ENCODE data around the gene FAM219A. TPM values are rescaled to one million over a fixed set of nuclear protein-coding genes. Genes with fewer than 3 reads are reported as not detected.
"Not testable (repeated sequence)": the region's sequence is repeated elsewhere in the genome, so short reads cannot be mapped to it uniquely, and the experiment has no call there.

Gene FAM219A
- total RNA-seq, 2 donors from 2014 or later = 19.2 to 20.2 TPM

GRCh38 chr9:34443533-34443932 is 14.8 kb downstream of the FAM219A start:
- Histone ChIP-seq H3K4me1 (ENCODE audit: control insufficient read depth in 1 of 2, low read depth in 2 of 2) (peaks cover 0 to 8% of the 10 kb centered on the region in 2 donors), H3K4me3 (no peak overlapping the region), H3K9me3 (no peaks in the 10 kb centered on the region), H3K27ac (no peak overlapping the region), H3K27me3 (replicated peaks; ENCODE audit: insufficient read depth) (no peaks in the 10 kb centered on the region), H3K36me3 (peaks cover 3% of the 10 kb centered on the region)
- TF ChIP-seq, protein P1, sequence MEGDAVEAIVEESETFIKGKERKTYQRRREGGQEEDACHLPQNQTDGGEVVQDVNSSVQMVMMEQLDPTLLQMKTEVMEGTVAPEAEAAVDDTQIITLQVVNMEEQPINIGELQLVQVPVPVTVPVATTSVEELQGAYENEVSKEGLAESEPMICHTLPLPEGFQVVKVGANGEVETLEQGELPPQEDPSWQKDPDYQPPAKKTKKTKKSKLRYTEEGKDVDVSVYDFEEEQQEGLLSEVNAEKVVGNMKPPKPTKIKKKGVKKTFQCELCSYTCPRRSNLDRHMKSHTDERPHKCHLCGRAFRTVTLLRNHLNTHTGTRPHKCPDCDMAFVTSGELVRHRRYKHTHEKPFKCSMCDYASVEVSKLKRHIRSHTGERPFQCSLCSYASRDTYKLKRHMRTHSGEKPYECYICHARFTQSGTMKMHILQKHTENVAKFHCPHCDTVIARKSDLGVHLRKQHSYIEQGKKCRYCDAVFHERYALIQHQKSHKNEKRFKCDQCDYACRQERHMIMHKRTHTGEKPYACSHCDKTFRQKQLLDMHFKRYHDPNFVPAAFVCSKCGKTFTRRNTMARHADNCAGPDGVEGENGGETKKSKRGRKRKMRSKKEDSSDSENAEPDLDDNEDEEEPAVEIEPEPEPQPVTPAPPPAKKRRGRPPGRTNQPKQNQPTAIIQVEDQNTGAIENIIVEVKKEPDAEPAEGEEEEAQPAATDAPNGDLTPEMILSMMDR (IDR thresholded peaks at IDR 0.05) = no peak
- ATAC-seq (ENCODE audit: insufficient number of reproducible peaks, low FRiP score, low read depth) (no peak), DNase-seq (ENCODE audit: low spot score) (no peak)

DNA sequence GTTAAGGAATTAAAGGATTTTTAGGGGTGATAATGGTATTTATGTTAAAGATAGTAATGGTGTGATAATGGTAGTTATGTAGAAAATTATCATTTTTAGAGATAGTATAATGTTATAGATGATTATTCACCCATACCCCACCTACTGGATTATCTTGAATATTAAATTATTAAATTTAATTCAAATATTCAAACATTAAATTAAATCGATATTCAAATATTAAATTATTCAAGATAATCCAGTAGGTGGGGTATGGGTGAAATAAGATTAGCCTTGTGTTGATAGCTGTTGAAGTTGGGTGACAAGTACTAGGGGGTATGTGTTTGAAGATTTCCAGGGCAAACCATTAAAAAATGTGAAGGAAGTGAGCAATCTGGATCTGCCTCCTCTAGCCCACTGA is 15.6 kb downstream of the FAM219A start:
- no peak overlapping the region for H3K27ac ChIP-seq
- DNase-seq (ENCODE audit: low spot score) (no peak), ATAC-seq (ENCODE audit: insufficient number of reproducible peaks, low FRiP score, low read depth) (no peak)
- H3K4me3 ChIP-seq = no peak overlapping the region
- H3K27me3 ChIP-seq (replicated peaks; ENCODE audit: insufficient read depth) = no peaks in the 10 kb centered on the region
- no peaks in the 10 kb centered on the region for H3K9me3 ChIP-seq
- H3K4me1 ChIP-seq (ENCODE audit: control insufficient read depth in 1 of 2, low read depth in 2 of 2) = peaks cover 0 to 8% of the 10 kb centered on the region in 2 donors
- peaks cover 5% of the 10 kb centered on the region for H3K36me3 ChIP-seq
- TF ChIP-seq, protein P1 (IDR thresholded peaks at IDR 0.05) = no peak

- ATAC-seq (ENCODE audit: insufficient number of reproducible peaks, low FRiP score, low read depth) (no peak), DNase-seq (ENCODE audit: low spot score) (no peak)
- Histone ChIP-seq H3K27ac (no peak overlapping the region), H3K27me3 (replicated peaks; ENCODE audit: insufficient read depth) (no peaks in the 10 kb centered on the region), H3K4me3 (no peak overlapping the region), H3K9me3 (no peaks in the 10 kb centered on the region), H3K36me3 (peaks cover 5% of the 10 kb centered on the region), H3K4me1 (ENCODE audit: control insufficient read depth in 1 of 2, low read depth in 2 of 2) (peaks cover 0 to 8% of the 10 kb centered on the region in 2 donors)
- TF ChIP-seq, protein P1 (IDR thresholded peaks at IDR 0.05) = no peak
Measured at GRCh38 chr9:34440017-34440416, 18.4 kb downstream of the FAM219A start.

DNA sequence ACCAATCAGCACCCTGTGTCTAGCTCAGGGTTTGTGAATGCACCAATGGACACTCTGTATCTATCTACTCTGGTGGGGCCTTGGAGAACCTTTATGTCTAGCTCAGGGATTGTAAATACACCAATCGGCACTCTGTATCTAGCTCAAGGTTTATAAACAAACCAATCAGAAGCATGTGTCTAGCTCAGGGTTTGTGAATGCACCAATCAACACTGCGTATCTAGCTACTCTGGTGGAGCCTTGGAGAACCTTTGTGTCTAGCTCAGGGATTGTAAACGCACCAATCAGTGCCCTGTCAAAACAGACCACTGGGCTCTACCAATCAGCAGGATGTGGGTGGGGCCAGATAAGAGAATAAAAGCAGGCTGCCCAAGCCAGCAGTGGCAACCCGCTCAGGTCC is 19.9 kb downstream of the FAM219A start:
- not testable (repeated sequence) for H3K27ac ChIP-seq; ATAC-seq (ENCODE audit: insufficient number of reproducible peaks, low FRiP score, low read depth); H3K4me1 ChIP-seq (ENCODE audit: control insufficient read depth in 1 of 2, low read depth in 2 of 2); DNase-seq (ENCODE audit: low spot score); H3K36me3 ChIP-seq; H3K27me3 ChIP-seq (replicated peaks; ENCODE audit: insufficient read depth); H3K9me3 ChIP-seq; H3K4me3 ChIP-seq

DNA sequence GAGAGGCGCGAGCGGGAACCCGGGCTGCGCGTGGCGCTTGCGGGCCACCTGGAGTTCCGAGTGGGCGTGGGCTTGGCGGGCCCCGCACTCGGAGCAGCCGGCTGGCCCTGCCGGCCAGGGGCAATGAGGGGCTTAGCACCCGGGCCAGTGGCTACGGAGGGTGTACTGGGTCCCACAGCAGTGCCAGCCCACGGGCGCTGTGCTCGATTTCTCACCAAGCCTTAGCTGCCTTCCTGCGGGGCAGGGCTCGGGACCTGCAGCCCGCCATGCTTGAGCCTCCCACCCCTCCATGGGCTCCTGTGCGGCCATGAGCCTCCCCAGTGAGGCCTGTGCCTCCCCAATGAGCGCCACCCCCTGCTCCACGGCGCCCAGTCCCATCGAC is 20.5 kb downstream of the FAM219A start:
- not testable (repeated sequence) for H3K36me3 ChIP-seq; ATAC-seq (ENCODE audit: insufficient number of reproducible peaks, low FRiP score, low read depth); DNase-seq (ENCODE audit: low spot score); H3K27me3 ChIP-seq (replicated peaks; ENCODE audit: insufficient read depth); H3K4me1 ChIP-seq (ENCODE audit: control insufficient read depth in 1 of 2, low read depth in 2 of 2); H3K4me3 ChIP-seq; H3K27ac ChIP-seq; H3K9me3 ChIP-seq

GRCh38 chr9:34437006-34437925 is 21.1 kb downstream of the FAM219A start:
- Histone ChIP-seq H3K27me3 (replicated peaks; ENCODE audit: insufficient read depth) (no peaks in the 10 kb centered on the region), H3K36me3 (peaks cover 5% of the 10 kb centered on the region), H3K4me3 (no peak overlapping the region), H3K9me3 (no peaks in the 10 kb centered on the region), H3K4me1 (ENCODE audit: control insufficient read depth in 1 of 2, low read depth in 2 of 2) (peaks cover 0 to 8% of the 10 kb centered on the region in 2 donors), H3K27ac (no peak overlapping the region)
- TF ChIP-seq, protein P1 (IDR thresholded peaks at IDR 0.05) = peak; percentile 60
- peak; percentile 50 for ATAC-seq (ENCODE audit: insufficient number of reproducible peaks, low FRiP score, low read depth)
- no peak for DNase-seq (ENCODE audit: low spot score)
